C4-2B (cell line): ENCODE results near the gene PTPRN2.

ENCODE experiments used
- ZFX ChIP-seq: fragments of 450-650 bp; IDR thresholded peaks from 2 replicates; pipeline ENCODE4 v1.6.1; 2017
- TF ChIP-seq, protein P1 (sequence below): fragments of 450-650 bp; conservative IDR thresholded peaks from 2 replicates; pipeline ENCODE4 v1.5.1; 2017; ENCODE audit warnings: mild to moderate bottlenecking

DNA sequence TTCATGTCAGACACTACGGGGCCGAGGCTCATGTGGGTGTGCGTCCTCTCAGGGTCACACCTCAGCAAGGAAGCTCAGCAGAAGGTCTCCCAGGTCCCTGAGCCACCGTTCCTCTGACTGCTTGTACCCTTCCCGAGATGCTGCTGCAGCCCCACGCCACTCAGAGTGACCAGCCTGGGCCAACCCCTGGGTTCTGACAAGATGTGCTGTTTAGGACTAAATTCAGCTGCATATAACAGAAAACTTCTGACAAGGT lies 738.4 kb downstream of the PTPRN2 start:
- TF ChIP-seq, protein P1, sequence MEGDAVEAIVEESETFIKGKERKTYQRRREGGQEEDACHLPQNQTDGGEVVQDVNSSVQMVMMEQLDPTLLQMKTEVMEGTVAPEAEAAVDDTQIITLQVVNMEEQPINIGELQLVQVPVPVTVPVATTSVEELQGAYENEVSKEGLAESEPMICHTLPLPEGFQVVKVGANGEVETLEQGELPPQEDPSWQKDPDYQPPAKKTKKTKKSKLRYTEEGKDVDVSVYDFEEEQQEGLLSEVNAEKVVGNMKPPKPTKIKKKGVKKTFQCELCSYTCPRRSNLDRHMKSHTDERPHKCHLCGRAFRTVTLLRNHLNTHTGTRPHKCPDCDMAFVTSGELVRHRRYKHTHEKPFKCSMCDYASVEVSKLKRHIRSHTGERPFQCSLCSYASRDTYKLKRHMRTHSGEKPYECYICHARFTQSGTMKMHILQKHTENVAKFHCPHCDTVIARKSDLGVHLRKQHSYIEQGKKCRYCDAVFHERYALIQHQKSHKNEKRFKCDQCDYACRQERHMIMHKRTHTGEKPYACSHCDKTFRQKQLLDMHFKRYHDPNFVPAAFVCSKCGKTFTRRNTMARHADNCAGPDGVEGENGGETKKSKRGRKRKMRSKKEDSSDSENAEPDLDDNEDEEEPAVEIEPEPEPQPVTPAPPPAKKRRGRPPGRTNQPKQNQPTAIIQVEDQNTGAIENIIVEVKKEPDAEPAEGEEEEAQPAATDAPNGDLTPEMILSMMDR: no peak
- no peak for TF ChIP-seq ZFX
